NCI-H1694 treated with DMSO at 0.1 percent for 48 hours (cell line): ENCODE data around the gene THYN1.

ENCODE experiments used
- DNase-seq: peaks from one replicate; lab custom pipeline; 2025; lab: John Stamatoyannopoulos, UW

THYN1 gene

DNA sequence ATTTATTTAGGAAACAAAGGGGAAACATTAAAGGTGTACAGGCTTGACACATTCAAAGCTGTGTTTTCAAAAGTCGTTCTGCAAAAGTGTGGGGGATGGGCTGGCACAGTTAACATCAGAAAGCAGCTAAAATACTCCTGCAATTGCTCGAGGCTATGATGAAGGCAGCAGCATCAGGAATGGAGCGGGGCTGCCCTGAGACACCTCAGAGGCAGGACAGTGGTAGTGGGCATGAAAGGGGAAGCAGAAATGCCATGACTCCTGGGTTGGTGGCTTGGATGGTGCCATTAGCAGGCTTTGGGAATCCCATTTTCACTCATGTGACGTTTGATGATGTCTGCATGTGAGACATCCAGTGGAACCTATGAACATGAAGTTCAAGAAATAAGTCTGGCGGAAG, 30.0 kb downstream of the THYN1 start:
- DNase-seq, result no peak

DNA sequence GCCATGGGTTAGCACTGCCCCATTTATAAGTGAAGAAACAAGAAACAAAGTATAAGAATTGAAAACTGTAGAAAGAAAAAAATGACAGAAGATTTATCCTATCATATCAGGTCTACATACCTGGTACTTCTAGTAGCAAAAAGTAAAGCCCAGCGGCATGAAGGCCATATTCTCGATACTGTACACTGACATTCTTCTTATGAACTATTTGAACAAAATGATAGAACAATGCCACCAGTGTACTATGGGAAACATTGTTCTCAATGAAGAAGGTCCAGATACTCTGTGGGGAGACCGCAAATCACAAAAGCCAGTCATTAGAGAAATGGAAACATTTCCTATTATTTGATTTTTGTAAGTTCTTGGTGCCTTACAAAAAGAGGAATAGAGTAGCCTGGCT, 36.3 kb downstream of the THYN1 start:
- DNase-seq, result no peak

DNA sequence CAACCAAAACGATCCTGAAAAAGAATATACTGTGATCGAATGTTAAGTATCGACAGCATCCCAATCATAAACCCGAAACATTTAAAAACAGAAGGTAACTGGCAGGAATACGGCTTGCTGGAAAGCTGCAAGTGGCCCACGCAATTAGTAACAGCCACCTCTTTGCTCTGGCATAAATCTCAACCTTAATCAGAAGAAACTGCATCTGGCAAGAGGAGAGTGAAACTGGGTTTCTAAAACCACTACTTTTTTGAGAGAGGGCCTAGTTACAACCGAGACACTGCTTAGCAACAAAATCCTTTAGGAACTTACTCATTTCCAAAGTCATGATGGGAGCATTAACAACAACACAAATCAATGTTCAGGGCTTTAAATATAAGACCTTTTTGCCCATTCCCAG, 37.3 kb downstream of the THYN1 start:
- no peak for DNase-seq

DNA sequence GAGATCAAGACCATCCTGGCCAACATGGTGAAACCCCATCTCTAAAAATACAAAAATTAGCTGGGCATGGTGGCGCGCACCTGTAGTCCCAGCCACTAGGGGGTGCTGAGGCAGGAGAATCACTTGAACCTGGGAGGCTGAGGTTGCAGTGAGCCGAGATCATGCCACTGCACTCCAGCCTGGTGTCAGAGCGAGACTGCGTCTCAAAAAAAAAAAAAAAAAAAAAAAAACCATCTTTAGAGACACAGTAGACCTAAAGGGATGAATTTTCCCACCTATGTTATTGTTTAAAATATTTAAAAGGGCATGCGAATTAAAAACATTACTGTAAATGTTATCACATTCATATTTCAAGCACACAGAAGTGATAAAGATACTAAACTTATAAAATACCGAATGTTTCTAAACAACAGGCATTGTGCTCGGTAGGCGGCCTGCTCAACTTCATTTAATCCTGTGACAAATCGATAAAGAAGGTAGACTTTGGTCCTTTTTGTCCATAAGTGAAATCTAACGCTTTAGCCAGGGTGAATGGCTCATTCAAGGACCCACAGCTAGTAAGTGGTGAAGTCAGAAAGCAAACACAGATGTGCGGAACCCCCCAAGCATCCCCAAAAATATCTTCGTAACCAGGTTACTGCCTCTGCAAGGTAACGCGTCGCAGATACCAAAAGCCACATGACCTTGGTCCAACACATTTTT, 45.5 kb downstream of the THYN1 start:
- DNase-seq, result no peak

DNA sequence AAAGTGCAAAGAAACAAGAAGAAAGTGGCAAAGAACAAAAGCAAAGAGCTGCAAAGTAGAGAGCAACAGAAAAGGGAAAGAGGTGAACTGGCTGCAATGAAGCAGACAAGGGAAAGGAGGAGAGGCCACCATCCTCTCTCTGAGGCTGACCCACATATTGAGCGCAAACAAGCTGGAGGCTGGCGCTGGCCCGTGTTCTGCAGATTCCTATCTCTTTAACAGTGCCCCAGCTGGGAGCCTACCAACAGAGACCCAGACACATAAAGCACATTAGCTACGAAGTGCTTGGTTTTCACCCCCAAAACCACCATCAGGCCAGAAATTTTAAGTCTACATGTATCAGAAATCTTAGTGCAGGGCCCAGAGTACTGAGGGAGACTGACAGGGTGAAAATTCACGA, 47.0 kb downstream of the THYN1 start:
- DNase-seq, result no peak

DNA sequence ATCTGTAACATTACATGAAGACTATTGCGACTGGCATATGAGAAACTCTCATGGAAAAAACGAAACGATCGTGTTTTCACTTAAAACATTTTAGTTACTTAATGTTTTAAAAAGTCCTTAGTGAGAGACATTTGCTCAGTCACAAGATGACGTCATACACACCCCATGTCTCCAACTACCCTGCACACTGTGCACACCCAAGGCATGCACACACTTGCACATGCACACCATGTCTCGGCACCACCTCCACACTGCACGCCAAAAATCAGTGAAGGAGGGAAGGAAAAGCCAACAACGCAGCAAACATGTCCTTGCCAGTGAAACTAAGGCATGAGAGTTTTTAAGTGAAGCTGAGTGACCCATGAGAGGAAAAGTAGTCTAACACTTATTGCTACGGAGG, 47.4 kb downstream of the THYN1 start:
- no peak for DNase-seq

DNA sequence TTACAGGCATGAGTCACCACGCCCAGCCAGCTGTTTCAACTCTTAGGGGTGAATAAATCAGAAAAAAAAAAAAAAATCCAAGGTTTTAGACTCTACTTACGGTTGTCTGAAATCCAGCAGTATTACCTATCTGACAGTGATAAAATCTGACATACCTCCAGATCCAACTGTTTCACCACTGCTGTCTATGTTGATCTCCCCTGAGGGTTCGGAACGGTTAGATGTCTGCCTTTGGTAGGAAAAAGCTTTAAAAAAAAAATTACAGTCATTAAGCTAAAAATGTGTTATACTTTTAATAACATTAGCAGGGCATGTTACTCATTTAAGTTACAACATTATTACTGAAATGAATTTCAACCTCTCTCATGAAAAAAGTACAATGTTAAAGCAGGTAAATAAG, 50.5 kb downstream of the THYN1 start:
- DNase-seq, result no peak

DNA sequence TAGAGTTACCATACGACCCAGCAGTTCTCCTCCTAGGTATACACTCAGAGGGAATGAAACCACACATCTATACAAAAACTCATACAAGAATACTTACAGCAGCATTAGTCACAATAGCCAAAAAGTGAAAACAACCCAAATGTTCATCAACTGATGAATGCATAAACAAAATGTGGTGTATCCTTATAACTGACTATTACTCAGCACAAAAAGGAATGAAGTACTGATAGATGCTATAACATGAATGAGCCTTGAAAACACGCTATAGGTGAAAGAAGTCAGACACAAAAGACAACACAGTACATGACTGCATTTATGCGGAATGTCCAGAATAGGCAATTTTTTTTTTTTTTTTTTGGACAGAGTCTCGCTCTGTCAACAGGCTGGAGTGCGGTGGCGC, 52.5 kb downstream of the THYN1 start:
- no peak for DNase-seq

DNA sequence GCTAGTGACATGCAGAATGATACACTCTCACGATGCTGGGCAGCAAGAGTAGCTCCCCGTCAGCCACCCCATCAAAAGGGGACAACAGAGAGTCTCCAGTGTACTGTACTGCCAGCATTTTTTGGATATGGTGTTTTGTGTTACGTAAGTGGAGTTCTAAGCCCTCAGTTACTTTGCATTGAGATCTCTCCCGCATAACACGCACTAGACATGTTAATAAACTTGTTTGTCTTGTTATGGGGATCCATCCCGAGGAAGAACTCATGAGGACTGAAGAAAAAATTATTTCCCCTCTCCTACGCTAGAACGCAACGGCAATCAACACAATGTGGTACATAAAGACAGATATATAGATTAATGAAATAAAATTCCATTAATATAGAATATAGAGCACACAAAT, 53.6 kb downstream of the THYN1 start:
- DNase-seq, result no peak
